Glomerular endothelial cell (primary cell): ENCODE measurements around the gene GALNT7. TPM values are rescaled to one million over a fixed set of nuclear protein-coding genes. Genes with fewer than 3 reads are reported as not detected.

Experiments used
- total RNA-seq: library from RNA; depleted of rRNA; stranded (reverse); fragments of >200 nt; gene quantifications from 2 replicates; pipeline ENCODE4 v1.2.3, GENCODE V29; 2015

GALNT7 gene
- total RNA-seq, 1 donor from 2014 or later, result 63.8 TPM

Other genes starting within 250 kb of the GALNT7 start
- gene HMGB2, start 165.5 kb downstream of the GALNT7 start, total RNA-seq, result 21.7 and 40.7 TPM in 2 replicates
- gene SAP30, start 202.1 kb downstream of the GALNT7 start, total RNA-seq, result 12.7 and 17.2 TPM in 2 replicates
- gene SCRG1, start 230.3 kb downstream of the GALNT7 start, total RNA-seq, result not detected in 2 replicates